SK-N-SH (cell line): ENCODE data around the gene BICD2.

Experiments
- CHD2 ChIP-seq: fragments of 150-350 bp; IDR thresholded peaks from 2 replicates; pipeline ENCODE4 v1.6.1; 2018; ENCODE audit warnings: low read length; ENCODE audit not compliant: partially characterized antibody
- CTCF ChIP-seq: fragments of 200-600 bp; sonication (generic); IDR thresholded peaks from 2 replicates; pipeline ENCODE4 v1.6.1; 2017; ENCODE audit warnings: antibody characterized with exemption, mild to moderate bottlenecking, moderate library complexity
- ELF1 ChIP-seq: IDR thresholded peaks from 2 replicates; pipeline ENCODE4 v1.4.0; 2012
- EP300 ChIP-seq, 2 experiments: IDR thresholded peaks; 2 replicates each; pipeline versions ENCODE4 v1.4.0 to v1.6.1; 2012; ENCODE audit warnings: borderline replicate concordance in 1 of 2, low read depth in 1 of 2, low read length in 1 of 2
- EZH2phosphoT487 ChIP-seq: fragments of 200-600 bp; sonication (generic); IDR thresholded peaks from 2 replicates; pipeline ENCODE4 v1.6.1; 2017; ENCODE audit warnings: low read depth, mixed run types, mild to moderate bottlenecking, antibody characterized with exemption, moderate library complexity, borderline replicate concordance
- GATA2 ChIP-seq: sonication (generic); formaldehyde crosslinking; IDR thresholded peaks from 2 replicates; pipeline ENCODE4 v1.5.0; 2020; ENCODE audit warnings: mild to moderate bottlenecking, missing genetic modification reagents
- POLR2AphosphoS5 ChIP-seq: IDR thresholded peaks from 2 replicates; pipeline ENCODE4 v1.6.1; 2012; ENCODE audit warnings: low read depth, low read length
- RAD21 ChIP-seq: IDR thresholded peaks from 2 replicates; pipeline ENCODE4 v1.6.1; 2012; ENCODE audit warnings: mild to moderate bottlenecking, low read length
- REST ChIP-seq: IDR thresholded peaks from 2 replicates; pipeline ENCODE4 v1.6.1; 2012; ENCODE audit warnings: mild to moderate bottlenecking, low read depth, low read length, moderate library complexity
- SMC3 ChIP-seq: IDR thresholded peaks from 2 replicates; pipeline ENCODE4 v1.6.1; 2012; ENCODE audit warnings: low read depth, low read length, improper control_type of control experiment
- TAF1 ChIP-seq: IDR thresholded peaks from 2 replicates; pipeline ENCODE4 v1.6.1; 2012; ENCODE audit warnings: low read depth, mild to moderate bottlenecking, low read length, moderate library complexity, borderline replicate concordance
- TEAD4 ChIP-seq: IDR thresholded peaks from 2 replicates; pipeline ENCODE4 v1.4.0; 2012; ENCODE audit warnings: mild to moderate bottlenecking, borderline replicate concordance; ENCODE audit not compliant: insufficient read depth

GRCh38 chr9:92749934-92750315 is 14.7 kb downstream of the BICD2 start:
- TF ChIP-seq CTCF: no peak
- TF ChIP-seq GATA2 (CRISPR knock-in tag): no peak
- no peak for TF ChIP-seq EP300 (IDR thresholded peaks at IDR 0.05; ENCODE audit: borderline replicate concordance in 1 of 2, low read depth in 1 of 2, low read length in 1 of 2)
- TF ChIP-seq EZH2phosphoT487: no peak
- TF ChIP-seq REST: no peak
- TF ChIP-seq ELF1: no peak
- no peak for TF ChIP-seq TEAD4
- no peak for TF ChIP-seq TAF1
- no peak for TF ChIP-seq CHD2
- TF ChIP-seq RAD21: no peak
- no peak for TF ChIP-seq POLR2AphosphoS5
- TF ChIP-seq SMC3: no peak
